K562 (cell line): ENCODE measurements around the gene CCDC102B. TPM values are rescaled to one million over a fixed set of nuclear protein-coding genes. Genes with fewer than 3 reads are reported as not detected.

Experiments used
- ATAC-seq: fragments of 200-7000 bp; cut with Tn5 transposase; 3 replicates; pipeline ENCODE4 v1.9.1; 2020; ENCODE audit warnings: moderate library complexity
- BruUV-seq: library from RNA; stranded (reverse); fragments of 400-500 nt; replicated peaks from 2 replicates; lab custom pipeline; 2021; lab: Mats Ljungman, UMichigan
- CTCF ChIA-PET: fragments of 300-600 bp; formaldehyde crosslinking; extraction: SDS; loops from one replicate; lab custom pipeline; 2021; ENCODE audit warnings: low intra/inter-chr PET ratio; lab: Yijun Ruan, JAX
- POLR2A ChIA-PET: fragments of 300-600, 350-650 bp; sonication (Branson Sonifier 250); formaldehyde crosslinking; extraction: SDS; loops from one replicate; lab custom pipeline; 2021; ENCODE audit warnings: antibody characterized with exemption, inconsistent platforms; lab: Yijun Ruan, JAX
- DNase-seq, 4 experiments: peaks; one replicate each; pipeline versions ENCODE4 v3.0.0 to v3.0.0-alpha.2; 2011 to 2018; ENCODE audit warnings: low spot score in 3 of 4, mixed read lengths in 3 of 4; ENCODE audit errors: extremely low read depth in 1 of 4
- FAIRE-seq: peaks from 2 replicates; lab custom pipeline; 2011; peaks lifted over from hg19 to GRCh38; lab: Jason Lieb, UNC
- H2AFZ ChIP-seq: 2 replicates; pipeline ENCODE4 v1.6.0; 2011; ENCODE audit warnings: low read depth, low read length, control low read depth, inconsistent platforms
- H3K27ac ChIP-seq: fragments of 200-600 bp; 3 replicates; pipeline ENCODE4 v1.8.0; 2011; ENCODE audit warnings: low read depth, mild to moderate bottlenecking, control low read depth, inconsistent platforms, low read length, moderate library complexity, mixed read lengths; ENCODE audit errors: extremely low read depth
- H3K27me3 ChIP-seq, 2 experiments: fragments of 300-600 bp in 1 of 2; 2 replicates in 1 of 2; 3 replicates in 1 of 2; pipeline versions ENCODE4 v1.6.0 to v1.8.0; 2011; ENCODE audit warnings: inconsistent platforms in 2 of 2, low read length in 2 of 2, mild to moderate bottlenecking in 1 of 2, mixed read lengths in 1 of 2, moderate library complexity in 1 of 2; ENCODE audit not compliant: control insufficient read depth in 2 of 2, insufficient read depth in 2 of 2
- H3K36me3 ChIP-seq: fragments of 300-600 bp; 3 replicates; pipeline ENCODE4 v1.8.0; 2011; ENCODE audit warnings: mild to moderate bottlenecking, low read length, inconsistent platforms; ENCODE audit not compliant: control insufficient read depth, insufficient read depth
- H3K4me1 ChIP-seq, 2 experiments: fragments of 200-600 bp in 1 of 2; replicated peaks in 1 of 2; 2 replicates in 1 of 2; 3 replicates in 1 of 2; pipeline versions ENCODE4 v1.5.1 to v1.8.0; 2011; ENCODE audit warnings: inconsistent platforms in 2 of 2, low read length in 2 of 2, mild to moderate bottlenecking in 1 of 2, mixed read lengths in 1 of 2, moderate library complexity in 1 of 2; ENCODE audit not compliant: control insufficient read depth in 2 of 2, insufficient read depth in 2 of 2
- H3K4me2 ChIP-seq: 2 replicates; pipeline ENCODE4 v1.6.1; 2011; ENCODE audit warnings: low read length, control low read depth, inconsistent platforms, mixed read lengths; ENCODE audit not compliant: insufficient read depth
- H3K4me3 ChIP-seq: fragments of 200-600 bp; sonication (generic), shearing (Covaris generic); 2 replicates; pipeline ENCODE4 v1.5.1; 2016; ENCODE audit warnings: control low read depth, inconsistent platforms
- H3K79me2 ChIP-seq: fragments of 200-600 bp; 3 replicates; pipeline ENCODE4 v1.8.0; 2011; ENCODE audit warnings: low read length, inconsistent platforms; ENCODE audit not compliant: control insufficient read depth, insufficient read depth
- H3K9ac ChIP-seq, 2 experiments: 2 replicates each; pipeline versions ENCODE4 v1.6.0 to v1.6.1; 2011; ENCODE audit warnings: low read depth in 2 of 2, low read length in 2 of 2, control low read depth in 1 of 2, inconsistent platforms in 1 of 2, mild to moderate bottlenecking in 1 of 2, mixed read lengths in 1 of 2; ENCODE audit not compliant: insufficient read depth in 1 of 2
- H3K9me1 ChIP-seq: one replicate; pipeline ENCODE4 v1.6.0; 2011; ENCODE audit warnings: inconsistent platforms, mild to moderate bottlenecking, low read length, moderate library complexity; ENCODE audit not compliant: control insufficient read depth, insufficient read depth
- H3K9me3 ChIP-seq: replicated peaks from 2 replicates; pipeline ENCODE4 v1.5.1; 2011; ENCODE audit warnings: low read depth, low read length, inconsistent platforms; ENCODE audit not compliant: control insufficient read depth, insufficient read depth
- H4K20me1 ChIP-seq: replicated peaks from 2 replicates; pipeline ENCODE4 v1.6.1; 2011; ENCODE audit warnings: low read length, inconsistent platforms, mixed read lengths; ENCODE audit not compliant: control insufficient read depth, insufficient read depth
- CTCF ChIP-seq, 3 experiments: IDR thresholded peaks in 2 of 3; conservative IDR thresholded peaks in 1 of 3; 2 replicates each; pipeline ENCODE4 v1.5.1; 2011 to 2012; ENCODE audit warnings: low read length in 3 of 3, mild to moderate bottlenecking in 3 of 3, control low read depth in 2 of 3, improper control_type of control experiment in 1 of 3, inconsistent platforms in 1 of 3, low read depth in 1 of 3, mixed read lengths in 1 of 3, moderate library complexity in 1 of 3; ENCODE audit not compliant: insufficient read depth in 2 of 3
- NBN ChIP-seq: fragments of 450-650 bp; IDR thresholded peaks from 2 replicates; pipeline ENCODE4 v1.6.1; 2016; ENCODE audit warnings: low read depth, mild to moderate bottlenecking
- RAD21 ChIP-seq, 2 experiments: fragments of 250-450 bp in 1 of 2; fragments of 450-650 bp in 1 of 2; sonication (Bioruptor Pico) in 1 of 2; formaldehyde crosslinking in 1 of 2; IDR thresholded peaks in 1 of 2; conservative IDR thresholded peaks in 1 of 2; 2 replicates each; pipeline versions ENCODE4 v1.4.0 to v1.8.0; 2020 to 2022; ENCODE audit warnings: mild to moderate bottlenecking in 2 of 2, moderate library complexity in 1 of 2
- SMARCA5 ChIP-seq: fragments of 450-650 bp; IDR thresholded peaks from 2 replicates; pipeline ENCODE4 v1.6.1; 2016
- SMARCE1 ChIP-seq: fragments of 450-650 bp; IDR thresholded peaks from 2 replicates; pipeline ENCODE4 v1.7.1; 2016; ENCODE audit warnings: mild to moderate bottlenecking
- ZNF280A ChIP-seq: fragments of 450-650 bp; IDR thresholded peaks from 2 replicates; pipeline ENCODE4 v1.6.1; 2018; ENCODE audit warnings: mild to moderate bottlenecking, low read depth; ENCODE audit not compliant: partially characterized antibody
- ZNF740 ChIP-seq, 3 experiments: fragments of 200-800 bp in 1 of 3; sonication (Bioruptor generic) in 1 of 3; sonication (generic) in 1 of 3; formaldehyde crosslinking in 1 of 3; IDR thresholded peaks; 2 replicates each; pipeline versions ENCODE4 v1.6.1 to v1.8.0; 2016 to 2022; ENCODE audit warnings: mild to moderate bottlenecking in 2 of 3, missing compliant biosample characterization in 2 of 3, missing genetic modification characterization in 2 of 3, missing genetic modification reagents in 1 of 3
- ZNF785 ChIP-seq: fragments of 250-450 bp; sonication (Bioruptor Pico); IDR thresholded peaks from 2 replicates; pipeline ENCODE4 v1.4.0; 2020; ENCODE audit warnings: mild to moderate bottlenecking
- WGBS: fragments of 100-300 bp; shearing (Covaris generic); methylation state at CpG from one replicate; pipeline ENCODE4 v1.1.6; 2016; ENCODE audit warnings: low coverage, mixed read lengths; ENCODE audit not compliant: insufficient coverage; ENCODE audit errors: missing lambda C conversion rate; 5-methylcytosine and 5-hydroxymethylcytosine counted together
- in situ Hi-C: fragments of 300-500 bp; cut with MboI; formaldehyde crosslinking; loops from 4 replicates; pipeline ENCODE4 v1.15.0; 2018; ENCODE audit warnings: inconsistent platforms, mixed read lengths
- intact Hi-C: fragments of 100-400 bp; cut with micrococcal nuclease; formaldehyde crosslinking; loops from 2 replicates; pipeline ENCODE4 v1.14.2; 2022
- polyA plus RNA-seq, 8 experiments: library from polyadenylated mRNA; depleted of rRNA in 4 of 8; stranded (reverse) in 5 of 8; unstranded in 3 of 8; fragments of >200 nt; fragmentation: Nextera tagmentation in 2 of 8; fragmentation: Illumina TruSeq in 1 of 8; extraction: Ambion mirVana in 2 of 8; extraction: Trizol in 1 of 8; gene quantifications; 2 replicates each; pipeline versions ENCODE4 v1.2.1 to v1.2.3, GENCODE V29; 2011 to 2014; ENCODE audit warnings: inconsistent platforms in 1 of 8, missing spikeins in 1 of 8
- total RNA-seq, 7 experiments: library from RNA; depleted of rRNA in 6 of 7; stranded (reverse); fragments of >200 nt in 6 of 7; fragmentation: Illumina TruSeq in 2 of 7; extraction: Trizol in 2 of 7; gene quantifications; 2 replicates each; pipeline versions ENCODE4 v1.2.1 to v1.2.3, GENCODE V29; 2011 to 2021; ENCODE audit warnings: low replicate concordance in 1 of 7

The CCDC102B gene
- total and polyA plus RNA-seq, 9 of the 15 experiments (the other 6 are each of a cell fraction or from before 2014, with no cell fraction given): 0.18 to 1.5 (median 0.73) TPM

- DNase-seq (peak in 1 of 4 experiments; percentile 1), FAIRE-seq (no peak), ATAC-seq (no peak)
- POLR2A ChIA-PET: no interaction called here
- no peak overlapping the region for H2AFZ ChIP-seq
- no peak overlapping the region for H3K4me2 ChIP-seq
- no peaks in the 10 kb centered on the region for H3K9me1 ChIP-seq
- WGBS: 11% methylated on average over 3 of the region's 3 CpGs
- no peaks in the 10 kb centered on the region for H3K9me3 ChIP-seq
- H3K27ac ChIP-seq: no peak overlapping the region
- H3K79me2 ChIP-seq: no peaks in the 10 kb centered on the region
- no peaks in the 10 kb centered on the region for H3K36me3 ChIP-seq
- no TSS peak for BruUV-seq
- in situ Hi-C loops (no loop called here), intact Hi-C loops (loop anchor here (5.0 kb wide), 1 partner anchor 1605 kb away; no protein-coding TSS in a partner anchor)
- H4K20me1 ChIP-seq: no peaks in the 10 kb centered on the region
- H3K4me1 ChIP-seq: no peaks in the 10 kb centered on the region
- TF ChIP-seq SMARCE1 (no peak), ZNF785 (CRISPR knock-in tag) (no peak), ZNF280A (no peak), CTCF (IDR thresholded peaks at IDR 0.05 in 2 of 3, conservative IDR thresholded peaks at IDR 0.05 in 1 of 3; ENCODE audit: insufficient read depth in 2 of 3, low read depth in 1 of 3, low read length in 3 of 3) (peak in 1 of 3 experiments; percentile 33; a peak in 2 of 6 replicates), ZNF740 (CRISPR knock-in tag; IDR thresholded peaks at IDR 0.05) (no peak), ZNF740 (tag; IDR thresholded peaks at IDR 0.05) (no peak), NBN (no peak), RAD21 (CRISPR knock-in tag; conservative IDR thresholded peaks at IDR 0.05 in 1 of 2, IDR thresholded peaks at IDR 0.05 in 1 of 2) (peak; percentile 19 to 56; a peak in 3 of 4 replicates), SMARCA5 (no peak)
- CTCF ChIA-PET: interaction anchor here (1.0 kb wide), 1 partner anchor 1225 kb away, joined by 3 read pairs; no protein-coding TSS in a partner anchor
- no peak overlapping the region for H3K9ac ChIP-seq
- H3K4me3 ChIP-seq: no peak overlapping the region
- H3K27me3 ChIP-seq: no peaks in the 10 kb centered on the region
These were observed 49.4 kb downstream of the CCDC102B start for GRCh38 chr18:68847219-68847837.
